NCI-H2107 (cell line): ENCODE measurements around the gene MTAP.

ENCODE experiments used
- DNase-seq: peaks from one replicate; lab custom pipeline; 2025; lab: John Stamatoyannopoulos, UW

MTAP gene

GRCh38 chr9:21802418-21803000 is at the start of gene MTAP:
TSS of gene MTAP (plus strand) at chr9:21802636. CDS start at chr9:21802749, 113 bp downstream.
- peak; percentile 66 for DNase-seq

- DNase-seq, result no peak
Measured at GRCh38 chr9:21753523-21753922, 48.9 kb upstream of the MTAP start.

DNA sequence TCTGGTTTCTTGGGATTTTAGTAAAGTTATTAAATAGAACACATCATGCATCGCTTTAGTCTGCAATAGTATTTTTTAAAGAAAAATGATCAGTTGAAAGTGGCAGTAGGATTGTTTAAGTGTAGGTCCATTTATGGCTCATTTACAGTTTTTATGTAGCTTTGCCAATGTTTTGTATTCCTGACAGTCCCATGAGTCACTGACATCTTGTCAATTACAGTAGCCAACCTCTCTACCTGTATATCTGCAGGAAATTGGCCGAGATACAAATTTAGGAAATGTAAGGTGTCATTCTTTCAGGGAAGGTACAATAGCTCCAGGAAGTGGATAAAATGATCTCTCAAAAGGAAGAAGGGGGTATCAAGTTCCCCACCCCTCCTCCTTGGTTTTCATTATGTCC is 47.7 kb upstream of the MTAP start:
- no peak for DNase-seq

DNA sequence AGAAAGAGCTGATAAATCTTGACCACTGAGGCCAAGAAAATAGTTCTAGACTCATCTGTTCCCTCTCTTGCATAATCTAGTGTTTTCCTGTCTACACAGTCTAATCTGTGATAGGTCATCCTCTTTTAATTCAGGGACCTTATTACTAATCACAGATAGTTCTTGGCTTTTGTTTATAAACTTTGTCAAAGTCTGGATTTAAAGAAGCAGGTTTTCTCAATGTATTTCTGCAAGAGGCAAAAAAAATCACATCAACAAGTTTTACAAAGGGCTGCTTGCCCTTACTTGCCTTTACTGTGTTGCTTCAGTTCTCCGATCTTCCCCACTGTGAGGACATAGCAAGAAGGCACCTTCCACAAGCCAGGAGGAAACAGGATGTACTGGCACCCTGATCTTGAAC is 43.9 kb upstream of the MTAP start:
- DNase-seq, result no peak

GRCh38 chr9:21761309-21761901 is 41.0 kb upstream of the MTAP start:
- no peak for DNase-seq

GRCh38 chr9:21762064-21762463 is 40.4 kb upstream of the MTAP start:
- no peak for DNase-seq

- no peak for DNase-seq
Measured at GRCh38 chr9:21764846-21765245, 37.6 kb upstream of the MTAP start.

- no peak for DNase-seq
Measured at GRCh38 chr9:21766096-21766495, 36.3 kb upstream of the MTAP start.

GRCh38 chr9:21770871-21771560 is 31.4 kb upstream of the MTAP start:
- DNase-seq, result no peak

- DNase-seq, result no peak
Measured at GRCh38 chr9:21777701-21778100, 24.7 kb upstream of the MTAP start.

GRCh38 chr9:21778304-21778703 is 24.1 kb upstream of the MTAP start:
- no peak for DNase-seq

DNA sequence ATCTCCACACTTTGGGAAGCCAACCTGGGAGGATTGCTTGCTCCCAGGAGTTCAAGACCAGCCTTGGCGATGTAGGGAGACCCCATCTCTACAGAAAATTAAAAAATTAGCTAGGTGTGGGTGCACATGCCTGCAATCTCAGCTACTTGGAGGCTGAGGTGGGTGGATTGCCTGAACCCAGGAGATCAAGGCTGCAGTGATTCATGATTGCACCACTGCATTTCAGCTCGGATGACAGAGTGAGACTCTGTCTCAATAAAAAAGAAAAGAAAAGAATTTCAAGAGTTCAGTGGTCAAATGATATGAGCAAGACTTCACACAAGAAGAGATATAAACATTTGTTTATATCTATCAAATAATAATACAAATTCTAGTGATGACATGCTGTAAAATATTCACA is 23.0 kb upstream of the MTAP start:
- no peak for DNase-seq

DNA sequence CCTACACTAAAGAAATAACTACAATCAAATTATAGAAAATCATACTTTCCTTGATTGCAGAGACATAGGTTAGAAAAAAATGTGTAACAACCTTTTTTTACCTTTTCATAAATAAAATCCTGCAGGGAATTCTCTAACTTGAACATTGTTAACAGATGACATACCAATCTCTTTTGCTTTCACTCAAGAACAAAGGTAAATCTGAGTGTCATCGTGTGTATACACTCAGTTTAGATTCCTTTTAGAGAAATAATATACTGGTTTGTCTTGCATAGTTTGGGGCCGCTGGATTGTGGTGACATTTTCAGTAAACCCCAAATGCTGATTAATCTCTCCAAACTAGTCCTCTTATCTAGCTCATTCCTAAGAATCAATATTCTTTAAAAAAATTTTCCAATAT is 20.8 kb upstream of the MTAP start:
- DNase-seq, result no peak

DNA sequence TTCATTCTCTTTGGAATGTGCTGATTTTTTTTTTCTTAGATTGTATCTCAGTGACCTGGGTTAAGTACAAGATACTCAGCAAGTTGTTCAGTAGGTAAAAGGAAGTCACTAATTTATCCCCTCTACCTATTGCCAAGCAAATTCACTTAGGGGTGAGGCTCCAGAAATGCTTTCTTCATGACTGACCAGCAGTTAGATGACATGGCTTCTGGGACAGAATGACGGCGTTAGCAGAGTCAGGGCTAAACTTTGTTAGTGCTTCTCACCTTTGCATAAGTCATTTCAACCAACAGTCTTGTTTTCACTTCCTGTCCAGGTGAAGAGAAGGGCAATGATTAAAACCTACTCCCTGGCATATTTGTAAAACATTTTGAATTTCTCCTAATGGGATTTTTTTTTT is 20.2 kb upstream of the MTAP start:
- no peak for DNase-seq

- no peak for DNase-seq
Measured at GRCh38 chr9:21788752-21789151, 13.7 kb upstream of the MTAP start.

GRCh38 chr9:21789541-21790037 is 12.8 kb upstream of the MTAP start:
- DNase-seq, result peak; percentile 25

GRCh38 chr9:21795483-21795882 is 7.0 kb upstream of the MTAP start:
- no peak for DNase-seq

- no peak for DNase-seq
Measured at GRCh38 chr9:21796768-21797167, 5.7 kb upstream of the MTAP start.

- no peak for DNase-seq
Measured at GRCh38 chr9:21800931-21801682, 1.3 kb upstream of the MTAP start.

DNA sequence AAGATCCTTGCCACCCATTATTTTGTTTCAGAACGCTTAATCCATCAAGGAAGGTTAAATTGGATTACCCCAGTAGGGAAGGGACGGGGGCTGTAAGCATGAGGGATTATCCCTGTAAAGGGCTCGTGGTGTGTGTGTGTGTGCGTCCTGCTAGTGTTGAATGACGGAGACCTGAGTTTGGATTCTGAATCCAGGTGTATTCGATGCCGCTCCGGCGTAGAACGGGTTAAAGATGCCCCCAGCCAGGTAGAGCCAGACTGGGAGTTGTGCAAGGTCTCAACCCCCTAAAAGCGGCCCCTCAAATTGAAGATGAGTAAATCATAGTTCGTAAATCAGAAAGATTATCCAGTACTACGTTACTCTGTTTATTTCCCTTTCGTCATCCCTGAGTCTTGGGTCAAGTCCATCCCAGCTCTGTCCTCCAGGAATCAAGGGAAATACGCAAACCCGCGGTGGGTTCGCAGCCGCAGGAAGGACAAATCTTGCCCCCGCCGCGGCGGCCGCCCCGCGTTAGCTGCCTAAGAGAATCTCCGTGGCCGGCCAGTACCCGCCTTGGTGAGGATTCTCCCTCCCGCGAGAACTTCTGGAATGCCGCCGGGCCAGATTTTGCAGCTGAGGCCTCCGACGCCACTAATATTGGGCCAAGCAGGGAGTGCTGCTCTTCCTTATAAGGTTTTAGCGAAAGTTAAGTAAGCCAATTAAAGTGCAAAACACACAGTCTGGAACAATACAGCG is 586 bp upstream of the MTAP start:
- DNase-seq, result no peak

DNA sequence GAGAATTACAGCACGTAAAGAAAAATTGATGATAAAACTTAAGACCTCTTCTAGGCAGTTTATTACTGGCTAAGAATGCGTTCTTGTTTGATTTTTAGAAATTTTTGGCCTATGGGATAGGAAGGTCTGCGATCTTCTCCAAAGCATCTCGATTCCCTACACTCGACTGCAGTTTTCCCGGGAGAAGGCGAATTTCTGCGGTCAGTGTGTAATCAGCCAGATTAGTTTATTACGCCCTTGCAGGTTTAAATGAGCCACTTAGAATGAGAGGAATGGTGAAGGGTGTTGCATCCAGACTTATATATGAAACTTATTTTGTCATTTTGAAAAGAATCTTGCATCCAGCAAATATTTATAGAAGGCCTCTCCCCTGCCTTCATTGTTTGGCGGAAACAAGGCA is 1.2 kb downstream of the MTAP start:
- no peak for DNase-seq

GRCh38 chr9:21804331-21804730 is 1.9 kb downstream of the MTAP start:
- DNase-seq, result no peak
